Measurements from ENCODE around the gene CPLX3.

The CPLX3 gene

GRCh38 chr15:74830868-74831267 is 4.4 kb downstream of the CPLX3 start:
- no peak for DNase-seq

GRCh38 chr15:74831813-74832495 is 5.5 kb downstream of the CPLX3 start:
- peak; percentile 76 for DNase-seq

- no peak for DNase-seq
Measured at GRCh38 chr15:74832826-74833225, 6.4 kb downstream of the CPLX3 start.

- DNase-seq, result peak; percentile 75
Measured at GRCh38 chr15:74833376-74834107, 7.1 kb downstream of the CPLX3 start.

GRCh38 chr15:74835312-74835823 is 8.9 kb downstream of the CPLX3 start:
- peak; percentile 92 for DNase-seq

- DNase-seq, result no peak
Measured at GRCh38 chr15:74836846-74837245, 10.4 kb downstream of the CPLX3 start.

GRCh38 chr15:74837482-74838136 is 11.2 kb downstream of the CPLX3 start:
- DNase-seq, result no peak

GRCh38 chr15:74838137-74838516 is 11.7 kb downstream of the CPLX3 start:
- DNase-seq, result no peak

GRCh38 chr15:74838746-74839525 is 12.5 kb downstream of the CPLX3 start:
- DNase-seq, result no peak

- DNase-seq, result peak; percentile 41
Measured at GRCh38 chr15:74839526-74840395, 13.3 kb downstream of the CPLX3 start.

GRCh38 chr15:74840851-74841775 is 14.7 kb downstream of the CPLX3 start:
- no peak for DNase-seq

- DNase-seq, result no peak
Measured at GRCh38 chr15:74841891-74842373, 15.5 kb downstream of the CPLX3 start.

- DNase-seq, result peak; percentile 93
Measured at GRCh38 chr15:74842581-74843444, 16.4 kb downstream of the CPLX3 start, which contains the start of gene ULK3. Gene ULK3, minus strand, starts transcription at chr15:74843156. Its CDS starts 51 bp downstream, at chr15:74843105.

- DNase-seq, result no peak
Measured at GRCh38 chr15:74843445-74843828, 17.0 kb downstream of the CPLX3 start.

GRCh38 chr15:74843891-74844299 is 17.5 kb downstream of the CPLX3 start:
- peak; percentile 81 for DNase-seq

- DNase-seq, result peak; percentile 97
Measured at GRCh38 chr15:74844319-74845207, 18.1 kb downstream of the CPLX3 start.

GRCh38 chr15:74845208-74845568 is 18.8 kb downstream of the CPLX3 start:
- DNase-seq, result no peak

- DNase-seq, result no peak
Measured at GRCh38 chr15:74845581-74845980, 19.2 kb downstream of the CPLX3 start.
